ENCODE results near the gene MAP3K1. TPM values are rescaled to one million over a fixed set of nuclear protein-coding genes. Genes with fewer than 3 reads are reported as not detected.

Gene MAP3K1
- total RNA-seq, 2 donors from 2014 or later, result 8.9 to 19.0 TPM

DNA sequence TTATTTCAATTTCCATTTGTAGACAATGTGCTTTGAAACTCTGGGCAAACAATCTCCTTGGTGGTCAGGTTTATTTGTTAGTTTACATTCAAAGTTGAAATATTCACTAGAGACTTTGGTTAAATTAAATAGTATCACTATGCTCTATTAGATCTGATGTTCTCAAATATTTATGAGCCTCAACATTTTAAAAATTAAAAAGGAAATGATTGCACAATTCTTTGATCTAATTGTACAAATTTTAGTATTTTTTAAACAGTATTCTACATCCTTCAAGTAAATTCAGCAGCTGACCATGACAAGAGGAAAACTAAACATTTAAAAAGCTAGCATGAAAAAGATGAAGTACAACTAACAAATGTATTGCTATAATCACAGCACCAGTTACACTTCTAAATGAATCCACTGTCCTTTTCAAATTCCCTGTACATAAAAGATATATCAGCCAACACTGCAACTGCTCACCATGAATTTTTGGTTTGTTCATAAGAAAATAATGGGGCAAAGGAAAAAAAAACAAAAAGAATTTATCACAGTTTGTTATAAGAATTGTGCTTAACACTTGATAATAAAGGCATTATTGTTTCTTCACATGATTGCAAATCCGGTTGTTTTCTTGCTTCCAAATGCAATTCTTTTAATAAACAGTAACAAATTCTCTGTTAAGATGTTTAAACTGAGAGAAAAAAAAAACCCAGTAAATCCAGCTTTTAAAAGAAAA lies 104.8 kb downstream of the MAP3K1 start:
- Histone ChIP-seq H3K4me1 (ENCODE audit: control insufficient read depth in 1 of 2, low read depth in 2 of 2) (no peaks in the 10 kb centered on the region), H3K36me3 (peaks cover 13% of the 10 kb centered on the region), H3K27me3 (replicated peaks; ENCODE audit: insufficient read depth) (no peaks in the 10 kb centered on the region), H3K27ac (no peak overlapping the region), H3K4me3 (no peak overlapping the region), H3K9me3 (no peaks in the 10 kb centered on the region)
- TF ChIP-seq, protein P1, sequence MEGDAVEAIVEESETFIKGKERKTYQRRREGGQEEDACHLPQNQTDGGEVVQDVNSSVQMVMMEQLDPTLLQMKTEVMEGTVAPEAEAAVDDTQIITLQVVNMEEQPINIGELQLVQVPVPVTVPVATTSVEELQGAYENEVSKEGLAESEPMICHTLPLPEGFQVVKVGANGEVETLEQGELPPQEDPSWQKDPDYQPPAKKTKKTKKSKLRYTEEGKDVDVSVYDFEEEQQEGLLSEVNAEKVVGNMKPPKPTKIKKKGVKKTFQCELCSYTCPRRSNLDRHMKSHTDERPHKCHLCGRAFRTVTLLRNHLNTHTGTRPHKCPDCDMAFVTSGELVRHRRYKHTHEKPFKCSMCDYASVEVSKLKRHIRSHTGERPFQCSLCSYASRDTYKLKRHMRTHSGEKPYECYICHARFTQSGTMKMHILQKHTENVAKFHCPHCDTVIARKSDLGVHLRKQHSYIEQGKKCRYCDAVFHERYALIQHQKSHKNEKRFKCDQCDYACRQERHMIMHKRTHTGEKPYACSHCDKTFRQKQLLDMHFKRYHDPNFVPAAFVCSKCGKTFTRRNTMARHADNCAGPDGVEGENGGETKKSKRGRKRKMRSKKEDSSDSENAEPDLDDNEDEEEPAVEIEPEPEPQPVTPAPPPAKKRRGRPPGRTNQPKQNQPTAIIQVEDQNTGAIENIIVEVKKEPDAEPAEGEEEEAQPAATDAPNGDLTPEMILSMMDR (IDR thresholded peaks at IDR 0.05), result no peak
- no peak for DNase-seq (ENCODE audit: low spot score)
- no peak for ATAC-seq (ENCODE audit: insufficient number of reproducible peaks, low FRiP score, low read depth)

DNA sequence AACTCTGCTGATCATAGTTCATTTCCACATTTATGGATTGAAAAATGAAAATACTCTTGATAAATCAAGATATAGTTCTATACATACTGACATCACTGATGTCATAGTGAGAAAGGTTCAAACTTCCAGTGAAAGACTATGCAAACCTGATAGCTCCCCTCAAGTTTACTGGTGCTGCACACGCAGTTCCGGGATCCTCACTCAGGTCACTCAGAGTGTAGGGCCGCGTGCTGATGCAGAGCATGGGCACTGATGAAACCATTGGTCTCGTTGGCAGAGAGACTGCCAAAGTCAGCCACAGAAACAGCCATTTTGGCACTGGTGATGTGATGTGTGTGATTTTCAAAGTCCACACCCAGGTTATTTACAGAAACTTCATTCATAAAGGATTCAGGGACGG lies 107.6 kb downstream of the MAP3K1 start:
- DNase-seq (ENCODE audit: low spot score), result no peak
- Histone ChIP-seq H3K4me3 (no peak overlapping the region), H3K27ac (no peak overlapping the region), H3K4me1 (ENCODE audit: control insufficient read depth in 1 of 2, low read depth in 2 of 2) (no peaks in the 10 kb centered on the region), H3K9me3 (no peaks in the 10 kb centered on the region), H3K36me3 (peaks cover 14% of the 10 kb centered on the region), H3K27me3 (replicated peaks; ENCODE audit: insufficient read depth) (no peaks in the 10 kb centered on the region)
- no peak for ATAC-seq (ENCODE audit: insufficient number of reproducible peaks, low FRiP score, low read depth)
- TF ChIP-seq, protein P1 (IDR thresholded peaks at IDR 0.05), result no peak

DNA sequence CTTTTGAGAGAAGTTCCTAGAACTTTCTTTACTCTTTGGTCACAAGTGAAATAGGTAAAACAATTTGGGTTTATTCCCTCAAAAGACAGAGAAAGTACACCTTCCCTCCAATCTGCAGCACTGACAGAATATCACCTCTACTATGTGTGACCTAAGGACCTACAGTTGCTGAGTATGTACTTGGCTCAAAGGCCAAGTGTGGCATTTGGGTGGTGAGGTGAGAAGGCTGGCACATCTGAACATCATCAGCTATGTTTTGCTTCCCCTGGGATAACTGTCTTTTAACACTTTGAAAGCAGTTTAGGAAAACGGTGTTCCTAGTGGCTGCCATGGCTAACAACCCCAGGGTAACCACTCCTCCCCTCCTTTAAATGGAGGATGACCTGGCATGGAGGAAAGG lies 119.0 kb downstream of the MAP3K1 start:
- no peak overlapping the region for H3K4me3 ChIP-seq
- ATAC-seq (ENCODE audit: insufficient number of reproducible peaks, low FRiP score, low read depth), result no peak

DNA sequence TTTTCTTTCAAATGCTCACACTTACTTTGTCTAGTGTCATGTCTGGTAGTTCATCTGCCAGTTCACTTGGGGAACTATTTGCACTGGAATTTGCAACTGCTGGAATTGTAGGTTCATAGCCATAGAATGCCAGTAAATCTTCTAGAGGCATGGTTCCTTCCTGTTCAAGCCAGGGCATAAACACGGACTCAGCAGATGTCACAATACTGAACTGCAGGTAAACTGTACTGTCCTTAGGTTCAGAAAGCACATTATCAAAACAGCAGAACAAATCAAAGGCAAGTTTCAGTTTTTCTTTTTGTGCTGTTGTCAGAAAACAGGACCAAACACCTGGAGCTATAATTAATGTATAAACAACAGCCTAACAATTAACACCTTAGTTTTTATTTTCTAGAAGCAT lies 123.5 kb downstream of the MAP3K1 start:
- Histone ChIP-seq H3K27ac (no peak overlapping the region), H3K9me3 (no peaks in the 10 kb centered on the region), H3K4me3 (no peak overlapping the region), H3K4me1 (ENCODE audit: control insufficient read depth in 1 of 2, low read depth in 2 of 2) (peaks cover 0 to 6% of the 10 kb centered on the region in 2 donors), H3K36me3 (peaks cover 54% of the 10 kb centered on the region), H3K27me3 (replicated peaks; ENCODE audit: insufficient read depth) (no peaks in the 10 kb centered on the region)
- DNase-seq (ENCODE audit: low spot score) (no peak), ATAC-seq (ENCODE audit: insufficient number of reproducible peaks, low FRiP score, low read depth) (no peak)
- TF ChIP-seq, protein P1 (IDR thresholded peaks at IDR 0.05), result no peak

More for the DNA sequence above, 119.0 kb downstream of the MAP3K1 start:
- Histone ChIP-seq H3K4me1 (ENCODE audit: control insufficient read depth in 1 of 2, low read depth in 2 of 2) (peaks cover 0 to 10% of the 10 kb centered on the region in 2 donors), H3K9me3 (no peaks in the 10 kb centered on the region), H3K27me3 (replicated peaks; ENCODE audit: insufficient read depth) (no peaks in the 10 kb centered on the region), H3K27ac (no peak overlapping the region), H3K36me3 (peaks cover 53% of the 10 kb centered on the region)
- no peak for DNase-seq (ENCODE audit: low spot score)
- TF ChIP-seq, protein P1 (IDR thresholded peaks at IDR 0.05), result no peak

DNA sequence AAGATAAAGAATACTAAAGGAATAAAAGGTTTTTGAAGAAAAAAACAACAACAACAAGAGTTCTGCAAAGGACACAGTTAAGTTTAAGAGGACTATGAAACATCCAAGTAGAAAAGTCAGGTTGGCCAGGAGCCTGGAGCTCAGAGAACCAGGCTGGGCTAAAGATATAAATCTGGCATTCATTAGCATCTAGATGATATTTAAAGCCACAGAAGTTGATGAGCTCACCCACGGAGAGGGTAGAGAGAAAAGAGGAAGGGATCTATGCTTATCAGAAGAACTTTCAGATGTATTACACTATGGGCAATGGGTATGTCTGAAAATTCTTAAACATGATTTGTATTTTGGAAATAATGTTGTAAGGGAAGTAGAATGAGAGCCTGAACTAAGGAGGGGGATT lies 126.6 kb downstream of the MAP3K1 start:
- H3K36me3 ChIP-seq, result peaks cover 37% of the 10 kb centered on the region
- H3K4me1 ChIP-seq (ENCODE audit: control insufficient read depth in 1 of 2, low read depth in 2 of 2), result peaks cover 0 to 6% of the 10 kb centered on the region in 2 donors
- ATAC-seq (ENCODE audit: insufficient number of reproducible peaks, low FRiP score, low read depth) (no peak), DNase-seq (ENCODE audit: low spot score) (no peak)
- H3K4me3 ChIP-seq, result no peak overlapping the region
- no peaks in the 10 kb centered on the region for H3K9me3 ChIP-seq
- no peak overlapping the region for H3K27ac ChIP-seq
- TF ChIP-seq, protein P1 (IDR thresholded peaks at IDR 0.05), result no peak
- no peaks in the 10 kb centered on the region for H3K27me3 ChIP-seq (replicated peaks; ENCODE audit: insufficient read depth)

Other genes starting within 250 kb of the MAP3K1 start
- 1 to 10 TPM; 5.1 to 8.8 TPM for gene SETD9, start 94.0 kb downstream of the MAP3K1 start, total RNA-seq
- 10 to 100 TPM; 15.4 to 39.4 TPM for gene MIER3, start 136.6 kb downstream of the MAP3K1 start, total RNA-seq

All from thoracic aorta (tissue), 2 donors.